Measurements from ENCODE around the gene EPSTI1.

Gene EPSTI1

DNA sequence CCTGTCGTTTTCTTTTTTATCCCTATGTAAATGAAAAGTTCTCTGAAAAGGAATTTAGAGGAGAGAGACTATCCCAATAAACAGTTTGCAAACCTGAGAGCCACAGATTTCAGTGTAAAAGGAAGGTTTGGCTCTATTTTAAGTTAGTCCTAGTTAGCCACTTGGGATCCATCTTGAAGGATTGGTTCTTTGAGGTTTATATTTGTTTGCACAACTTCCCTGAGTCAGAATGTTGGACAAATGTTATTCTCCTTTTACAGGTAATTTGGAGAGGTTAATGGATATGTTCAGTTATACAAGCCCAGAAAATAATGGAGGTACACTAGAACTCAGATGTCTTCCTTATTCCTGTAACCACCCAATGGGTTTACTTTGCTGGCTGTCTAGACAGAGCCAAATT is 28.8 kb upstream of the EPSTI1 start:
- H3K27ac ChIP-seq, result no peak overlapping the region

DNA sequence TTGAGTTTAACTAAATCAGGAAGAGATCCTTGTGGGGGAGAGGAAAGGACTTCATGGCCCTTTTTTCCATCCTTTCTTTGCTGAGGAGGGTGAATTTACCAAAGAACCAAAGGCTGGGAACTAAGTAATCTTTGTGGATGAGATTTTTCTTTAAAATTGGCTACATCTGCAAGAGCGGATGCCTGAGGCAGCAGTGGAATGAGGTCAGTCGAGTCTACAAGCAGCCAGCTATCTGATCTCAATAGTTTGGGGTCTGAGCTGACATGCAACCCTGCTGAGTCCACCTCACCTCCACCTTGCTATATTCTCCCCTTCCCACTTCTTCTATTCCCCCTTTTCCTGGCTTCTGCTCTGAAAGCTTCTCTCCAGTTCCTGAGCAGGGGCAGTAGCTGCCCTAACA is 27.8 kb upstream of the EPSTI1 start:
- TF ChIP-seq, protein P1, sequence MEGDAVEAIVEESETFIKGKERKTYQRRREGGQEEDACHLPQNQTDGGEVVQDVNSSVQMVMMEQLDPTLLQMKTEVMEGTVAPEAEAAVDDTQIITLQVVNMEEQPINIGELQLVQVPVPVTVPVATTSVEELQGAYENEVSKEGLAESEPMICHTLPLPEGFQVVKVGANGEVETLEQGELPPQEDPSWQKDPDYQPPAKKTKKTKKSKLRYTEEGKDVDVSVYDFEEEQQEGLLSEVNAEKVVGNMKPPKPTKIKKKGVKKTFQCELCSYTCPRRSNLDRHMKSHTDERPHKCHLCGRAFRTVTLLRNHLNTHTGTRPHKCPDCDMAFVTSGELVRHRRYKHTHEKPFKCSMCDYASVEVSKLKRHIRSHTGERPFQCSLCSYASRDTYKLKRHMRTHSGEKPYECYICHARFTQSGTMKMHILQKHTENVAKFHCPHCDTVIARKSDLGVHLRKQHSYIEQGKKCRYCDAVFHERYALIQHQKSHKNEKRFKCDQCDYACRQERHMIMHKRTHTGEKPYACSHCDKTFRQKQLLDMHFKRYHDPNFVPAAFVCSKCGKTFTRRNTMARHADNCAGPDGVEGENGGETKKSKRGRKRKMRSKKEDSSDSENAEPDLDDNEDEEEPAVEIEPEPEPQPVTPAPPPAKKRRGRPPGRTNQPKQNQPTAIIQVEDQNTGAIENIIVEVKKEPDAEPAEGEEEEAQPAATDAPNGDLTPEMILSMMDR (conservative IDR thresholded peaks at IDR 0.05; ENCODE audit: low read depth, low read length), result no peak
- Histone ChIP-seq H3K4me3 (IDR thresholded peaks at IDR 0.05; ENCODE audit: insufficient read depth, low read depth, low read length) (no peak overlapping the region), H3K4me1 (ENCODE audit: low read depth, poor library complexity, severe bottlenecking) (no peaks in the 10 kb centered on the region), H3K36me3 (ENCODE audit: insufficient read depth) (no peaks in the 10 kb centered on the region), H4K20me1 (ENCODE audit: insufficient read depth) (no peaks in the 10 kb centered on the region), H3K4me2 (no peak overlapping the region), H3K9ac (no peak overlapping the region), H2AFZ (ENCODE audit: low read depth) (no peak overlapping the region), H3K27ac (no peak overlapping the region), H3K79me2 (ENCODE audit: insufficient read depth, low read depth) (no peaks in the 10 kb centered on the region), H3K27me3 (ENCODE audit: insufficient read depth, low read depth) (no peaks in the 10 kb centered on the region)

More for the DNA sequence above, 28.8 kb upstream of the EPSTI1 start:
- Histone ChIP-seq H2AFZ (ENCODE audit: low read depth) (no peak overlapping the region), H3K36me3 (ENCODE audit: insufficient read depth) (no peaks in the 10 kb centered on the region), H3K4me2 (no peak overlapping the region), H3K4me1 (ENCODE audit: low read depth, poor library complexity, severe bottlenecking) (no peaks in the 10 kb centered on the region), H3K9ac (no peak overlapping the region), H3K79me2 (ENCODE audit: insufficient read depth, low read depth) (no peaks in the 10 kb centered on the region), H3K4me3 (IDR thresholded peaks at IDR 0.05; ENCODE audit: insufficient read depth, low read depth, low read length) (no peak overlapping the region), H3K27me3 (ENCODE audit: insufficient read depth, low read depth) (no peaks in the 10 kb centered on the region), H4K20me1 (ENCODE audit: insufficient read depth) (no peaks in the 10 kb centered on the region)
- TF ChIP-seq, protein P1 (conservative IDR thresholded peaks at IDR 0.05; ENCODE audit: low read depth, low read length), result no peak

DNA sequence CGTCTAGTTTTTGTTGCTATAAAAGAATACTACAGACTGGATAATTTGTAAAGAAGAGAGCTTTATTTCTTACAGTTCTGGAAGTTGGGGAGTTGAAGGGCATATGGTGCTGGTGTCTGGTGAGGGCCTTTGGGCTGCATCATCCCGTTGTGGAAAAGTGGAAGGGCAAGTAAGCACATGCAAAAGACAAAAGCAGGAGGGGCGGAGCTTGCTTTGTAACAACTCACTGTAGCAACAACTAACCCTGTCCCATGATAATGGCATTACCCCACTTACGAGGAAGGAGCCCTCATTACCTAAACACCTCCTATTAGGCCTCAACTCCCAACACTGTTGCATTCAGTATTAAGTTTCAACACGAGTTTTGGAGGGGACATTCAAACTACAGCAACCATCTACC is 24.2 kb upstream of the EPSTI1 start:
- H3K27ac ChIP-seq, result no peak overlapping the region
- H4K20me1 ChIP-seq (ENCODE audit: insufficient read depth), result no peaks in the 10 kb centered on the region
- no peak overlapping the region for H2AFZ ChIP-seq (ENCODE audit: low read depth)
- no peaks in the 10 kb centered on the region for H3K27me3 ChIP-seq (ENCODE audit: insufficient read depth, low read depth)
- H3K4me1 ChIP-seq (ENCODE audit: low read depth, poor library complexity, severe bottlenecking), result no peaks in the 10 kb centered on the region
- H3K9ac ChIP-seq, result no peak overlapping the region
- no peak overlapping the region for H3K4me3 ChIP-seq (IDR thresholded peaks at IDR 0.05; ENCODE audit: insufficient read depth, low read depth, low read length)
- H3K79me2 ChIP-seq (ENCODE audit: insufficient read depth, low read depth), result no peaks in the 10 kb centered on the region
- TF ChIP-seq, protein P1 (conservative IDR thresholded peaks at IDR 0.05; ENCODE audit: low read depth, low read length), result no peak
- H3K36me3 ChIP-seq (ENCODE audit: insufficient read depth), result no peaks in the 10 kb centered on the region
- no peak overlapping the region for H3K4me2 ChIP-seq

DNA sequence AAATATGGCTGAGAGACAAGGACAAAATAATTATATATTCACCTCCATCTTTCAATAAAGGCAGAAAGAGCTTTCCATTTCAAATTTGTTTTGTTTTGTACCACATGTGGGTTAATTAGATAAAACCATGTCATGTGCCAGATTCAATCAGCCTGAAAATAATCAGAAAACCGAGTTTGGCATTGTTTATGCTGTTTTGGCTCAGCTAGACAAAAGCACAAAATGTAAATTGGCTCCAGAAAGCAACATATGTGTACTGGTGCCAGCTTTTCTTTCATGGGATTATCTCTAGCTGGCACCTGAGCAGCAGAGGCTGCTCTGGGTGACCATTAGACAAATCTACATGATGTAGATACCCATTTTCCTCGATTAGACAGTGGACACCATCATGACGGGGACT is 22.1 kb upstream of the EPSTI1 start:
- H3K9ac ChIP-seq, result no peak overlapping the region
- H3K27ac ChIP-seq, result no peak overlapping the region
- TF ChIP-seq, protein P1 (conservative IDR thresholded peaks at IDR 0.05; ENCODE audit: low read depth, low read length), result no peak
- H3K4me3 ChIP-seq (IDR thresholded peaks at IDR 0.05; ENCODE audit: insufficient read depth, low read depth, low read length), result no peak overlapping the region
- no peaks in the 10 kb centered on the region for H3K4me1 ChIP-seq (ENCODE audit: low read depth, poor library complexity, severe bottlenecking)
- no peak overlapping the region for H2AFZ ChIP-seq (ENCODE audit: low read depth)
- no peaks in the 10 kb centered on the region for H3K79me2 ChIP-seq (ENCODE audit: insufficient read depth, low read depth)
- no peaks in the 10 kb centered on the region for H3K27me3 ChIP-seq (ENCODE audit: insufficient read depth, low read depth)
- H3K36me3 ChIP-seq (ENCODE audit: insufficient read depth), result no peaks in the 10 kb centered on the region
- no peaks in the 10 kb centered on the region for H4K20me1 ChIP-seq (ENCODE audit: insufficient read depth)
- H3K4me2 ChIP-seq, result no peak overlapping the region

All from KMS-11 (cell line).